Effector memory CD4-positive, alpha-beta T cell (primary cell): ENCODE results near the gene HTR4.

ENCODE experiments used
- DNase-seq, 3 donors: peaks; one replicate each; pipeline ENCODE4 v3.0.0-alpha.2; 2020
- H3K27ac ChIP-seq: 2 replicates; pipeline ENCODE4 v1.7.0; 2013; ENCODE audit warnings: mild to moderate bottlenecking, low read length, moderate library complexity; ENCODE audit not compliant: insufficient read depth, poor library complexity, severe bottlenecking
- H3K27me3 ChIP-seq: replicated peaks from 2 replicates; pipeline ENCODE4 v1.7.0; 2013; ENCODE audit warnings: mild to moderate bottlenecking, low read length; ENCODE audit not compliant: insufficient read depth, control insufficient read depth, poor library complexity, severe bottlenecking
- H3K36me3 ChIP-seq: 2 replicates; pipeline ENCODE4 v1.7.0; 2013; ENCODE audit warnings: mild to moderate bottlenecking, low read length, moderate library complexity; ENCODE audit not compliant: control insufficient read depth, insufficient read depth
- H3K4me1 ChIP-seq: 2 replicates; pipeline ENCODE4 v1.7.0; 2013; ENCODE audit warnings: low read length, mild to moderate bottlenecking; ENCODE audit not compliant: control insufficient read depth, insufficient read depth, poor library complexity, severe bottlenecking
- H3K4me3 ChIP-seq: 2 replicates; pipeline ENCODE4 v1.7.0; 2013; ENCODE audit warnings: low read length, low read depth, mild to moderate bottlenecking; ENCODE audit not compliant: insufficient read depth, poor library complexity, severe bottlenecking
- H3K9me3 ChIP-seq: 2 replicates; pipeline ENCODE4 v1.7.0; 2013; ENCODE audit warnings: mild to moderate bottlenecking, low read length, moderate library complexity; ENCODE audit not compliant: control insufficient read depth

The HTR4 gene

DNA sequence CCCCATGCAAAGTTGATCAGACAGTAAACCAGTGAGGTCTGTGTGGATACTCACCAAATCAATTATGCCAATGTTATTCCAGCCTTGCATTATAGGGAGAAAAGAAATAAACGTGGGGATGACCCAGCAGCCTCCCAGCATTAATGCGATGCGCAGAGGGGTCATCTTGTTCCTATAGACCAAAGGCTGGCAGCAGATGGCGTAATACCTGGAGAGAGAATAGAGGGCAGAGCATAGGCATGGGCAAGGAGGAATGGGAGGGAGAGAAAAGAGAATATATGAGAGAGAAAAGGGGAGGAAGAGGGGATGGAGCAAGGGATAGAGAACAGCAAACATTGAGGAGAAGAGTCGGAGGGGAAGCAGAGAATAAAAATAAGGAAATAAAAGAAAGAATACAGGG lies 131.2 kb downstream of the HTR4 start:
- Histone ChIP-seq H3K4me3 (no peak overlapping the region), H3K36me3 (no peaks in the 10 kb centered on the region), H3K27ac (no peak overlapping the region), H3K27me3 (peaks cover 5% of the 10 kb centered on the region), H3K4me1 (no peaks in the 10 kb centered on the region), H3K9me3 (no peaks in the 10 kb centered on the region)
- no peak for DNase-seq

DNA sequence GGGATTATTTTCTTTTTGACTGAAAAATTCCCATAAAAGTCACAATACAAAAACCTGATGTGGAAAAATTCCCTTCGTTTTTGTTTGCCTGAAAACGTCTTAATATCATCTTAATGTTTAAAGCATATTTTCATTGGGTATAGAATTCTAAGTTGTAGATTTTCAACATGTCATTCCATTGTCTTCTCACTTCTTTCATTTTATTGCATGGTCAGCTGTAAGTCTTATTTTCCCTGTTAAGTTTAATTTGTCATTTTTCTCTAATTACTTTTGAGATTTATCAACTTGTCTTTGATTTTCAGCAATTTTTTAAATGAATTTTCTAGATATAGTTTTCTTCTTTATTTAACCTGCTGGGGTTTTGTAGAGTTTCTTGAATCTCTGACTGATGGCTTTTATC lies 138.9 kb downstream of the HTR4 start:
- Histone ChIP-seq H3K4me1 (no peaks in the 10 kb centered on the region), H3K9me3 (no peaks in the 10 kb centered on the region), H3K27ac (no peak overlapping the region), H3K36me3 (no peaks in the 10 kb centered on the region), H3K27me3 (peaks cover 5% of the 10 kb centered on the region), H3K4me3 (no peak overlapping the region)
- DNase-seq = no peak

DNA sequence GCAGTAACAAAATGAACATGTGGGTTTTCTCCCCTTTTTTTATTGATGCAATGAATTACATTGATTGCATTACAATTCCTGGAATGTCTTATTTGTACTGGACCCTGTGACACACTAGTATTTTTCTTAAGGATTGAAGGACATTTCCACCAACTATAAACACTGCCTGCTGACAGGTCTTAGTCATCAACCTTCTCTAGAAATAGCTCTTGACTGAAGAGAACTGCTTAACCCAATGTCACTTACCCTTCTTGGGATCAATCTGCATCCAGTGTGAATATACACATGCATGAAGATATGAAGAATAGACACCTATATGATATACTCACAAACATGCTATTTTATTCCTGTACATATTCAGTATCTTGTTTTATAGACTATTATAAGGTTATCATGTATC lies 140.0 kb downstream of the HTR4 start:
- Histone ChIP-seq H3K4me1 (no peaks in the 10 kb centered on the region), H3K9me3 (no peaks in the 10 kb centered on the region), H3K27me3 (no peaks in the 10 kb centered on the region), H3K27ac (no peak overlapping the region), H3K36me3 (no peaks in the 10 kb centered on the region), H3K4me3 (no peak overlapping the region)
- DNase-seq = no peak

DNA sequence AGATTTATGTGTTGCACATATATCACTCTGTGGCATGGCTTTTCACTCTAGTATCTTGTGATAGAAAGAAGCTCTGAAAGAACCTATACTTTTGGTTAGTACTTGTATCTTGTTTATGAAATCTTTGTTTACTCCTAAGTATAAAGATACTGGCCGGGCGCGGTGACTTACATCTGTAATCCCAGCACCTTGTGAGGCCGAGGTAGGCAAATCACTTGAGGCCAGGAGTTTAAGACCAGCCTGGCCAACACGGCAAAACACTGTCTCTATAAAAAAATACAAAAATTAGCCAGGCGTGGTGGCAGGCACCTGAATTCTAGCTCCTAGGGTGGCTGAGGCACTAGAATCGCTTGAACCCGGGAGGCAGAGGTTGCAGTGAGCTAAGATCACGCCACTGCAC lies 141.8 kb downstream of the HTR4 start:
- Histone ChIP-seq H3K9me3 (no peaks in the 10 kb centered on the region), H3K4me1 (no peaks in the 10 kb centered on the region), H3K4me3 (no peak overlapping the region), H3K27me3 (no peaks in the 10 kb centered on the region), H3K36me3 (no peaks in the 10 kb centered on the region), H3K27ac (no peak overlapping the region)
- DNase-seq = no peak

DNA sequence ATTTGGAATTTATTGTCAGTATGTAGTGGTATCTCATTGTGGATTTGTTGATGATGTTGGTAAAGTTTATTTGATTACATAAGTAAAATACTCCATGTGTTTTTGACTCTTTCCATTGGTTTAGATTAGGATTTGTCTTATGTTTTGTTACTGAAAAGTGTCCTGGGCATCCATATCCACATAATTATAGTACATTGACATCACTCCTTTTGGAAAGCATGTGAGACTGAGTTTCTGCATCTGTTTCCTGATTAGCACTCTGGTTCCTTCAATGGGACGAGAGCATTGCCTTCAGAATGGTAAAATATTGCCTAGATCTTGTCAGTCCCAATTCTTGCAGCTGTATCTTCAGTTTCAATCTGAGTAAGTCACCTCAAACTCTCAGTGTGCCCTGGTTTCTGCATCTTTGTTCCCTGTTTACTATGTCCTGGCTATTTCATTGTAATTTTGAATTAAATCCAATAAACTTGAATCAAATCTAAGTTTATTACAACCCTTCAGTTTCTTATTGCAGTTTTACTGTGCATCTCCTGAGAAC lies 142.4 kb downstream of the HTR4 start:
- DNase-seq = no peak
- H3K4me3 ChIP-seq = no peak overlapping the region
- H3K9me3 ChIP-seq = no peaks in the 10 kb centered on the region
- H3K27me3 ChIP-seq = no peaks in the 10 kb centered on the region
- no peak overlapping the region for H3K27ac ChIP-seq
- no peaks in the 10 kb centered on the region for H3K36me3 ChIP-seq
- no peaks in the 10 kb centered on the region for H3K4me1 ChIP-seq

DNA sequence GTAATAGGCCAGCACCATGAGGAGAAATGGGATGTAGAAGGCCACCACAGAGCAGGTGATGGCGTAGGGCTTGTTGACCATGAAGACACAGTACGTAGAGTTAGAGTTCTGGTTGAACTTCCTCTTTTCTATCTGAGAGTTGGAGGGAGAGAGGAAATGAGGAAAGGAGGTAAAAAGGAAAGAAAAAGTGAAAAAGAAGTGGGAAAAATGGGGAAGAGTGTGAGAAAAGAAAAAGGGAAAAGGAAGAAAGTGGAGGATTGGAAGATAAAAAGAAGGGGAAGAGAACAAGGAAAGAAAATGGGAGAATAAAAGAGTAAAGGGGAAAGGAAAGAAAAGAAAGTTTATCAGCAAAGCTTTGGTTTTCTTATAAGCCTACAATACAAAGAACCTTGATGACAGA lies 144.4 kb downstream of the HTR4 start:
- no peaks in the 10 kb centered on the region for H3K4me1 ChIP-seq
- no peak overlapping the region for H3K4me3 ChIP-seq
- no peaks in the 10 kb centered on the region for H3K36me3 ChIP-seq
- no peak overlapping the region for H3K27ac ChIP-seq
- H3K27me3 ChIP-seq = no peaks in the 10 kb centered on the region
- no peaks in the 10 kb centered on the region for H3K9me3 ChIP-seq
- no peak for DNase-seq

DNA sequence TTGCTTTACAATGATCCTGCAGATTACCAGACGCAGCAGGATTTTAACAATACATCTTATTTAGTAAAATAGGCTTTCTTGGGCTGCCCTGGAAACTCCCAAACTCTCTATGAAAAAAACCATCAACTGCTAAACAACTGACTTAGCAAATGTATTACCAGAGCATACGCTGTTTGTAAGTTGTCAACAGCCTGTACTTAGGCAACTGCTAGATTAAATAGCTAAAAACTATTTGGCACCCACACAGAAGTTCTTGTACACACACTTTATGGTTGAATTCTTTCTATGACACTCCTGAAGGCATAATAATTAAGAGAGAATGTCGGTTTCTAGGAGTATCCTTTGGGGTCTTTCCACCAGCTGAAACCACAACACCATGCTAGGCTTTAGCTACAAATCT lies 146.7 kb downstream of the HTR4 start:
- Histone ChIP-seq H3K27me3 (no peaks in the 10 kb centered on the region), H3K9me3 (no peaks in the 10 kb centered on the region), H3K27ac (no peak overlapping the region), H3K36me3 (no peaks in the 10 kb centered on the region), H3K4me3 (no peak overlapping the region), H3K4me1 (no peaks in the 10 kb centered on the region)
- no peak for DNase-seq

DNA sequence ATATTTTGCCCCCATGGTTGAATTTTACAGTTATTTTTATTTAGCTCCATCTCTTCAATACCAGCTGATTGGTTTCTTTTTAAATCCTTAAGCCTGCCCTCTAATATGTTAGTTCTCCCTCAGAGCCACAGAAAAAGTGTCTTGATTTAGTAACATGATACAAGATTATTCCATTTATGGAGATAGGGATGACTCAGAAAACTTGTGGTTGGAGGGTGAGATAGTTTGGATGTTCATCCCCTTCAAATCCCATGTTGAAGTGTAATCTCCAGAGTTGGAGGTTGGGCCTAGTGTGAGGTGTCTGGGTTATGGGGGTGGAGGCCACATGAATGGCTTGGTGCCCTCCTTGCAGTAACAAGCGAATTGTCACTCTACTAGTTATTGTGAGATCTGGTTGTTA lies 154.9 kb downstream of the HTR4 start:
- Histone ChIP-seq H3K27me3 (peaks cover 7% of the 10 kb centered on the region), H3K9me3 (no peaks in the 10 kb centered on the region), H3K4me1 (no peaks in the 10 kb centered on the region), H3K4me3 (no peak overlapping the region), H3K36me3 (no peaks in the 10 kb centered on the region), H3K27ac (no peak overlapping the region)
- DNase-seq = no peak

DNA sequence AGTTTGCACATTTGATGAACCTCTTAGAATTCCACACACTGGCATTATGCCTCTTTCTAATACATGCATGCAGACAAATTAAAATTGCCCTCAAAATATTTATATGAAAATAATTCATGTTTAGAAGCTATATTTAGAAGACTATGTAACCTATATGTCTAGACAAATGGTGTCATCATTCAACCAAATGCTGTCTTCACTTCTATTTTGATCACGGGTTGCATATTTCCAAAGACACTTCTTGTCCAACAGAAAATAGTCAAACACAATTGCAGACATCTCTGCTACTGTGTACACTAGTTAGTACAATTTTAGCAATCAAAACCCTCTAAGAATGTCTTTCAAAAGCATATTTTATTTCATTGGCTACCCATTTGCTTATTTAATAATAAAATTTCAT lies 156.6 kb downstream of the HTR4 start:
- H3K36me3 ChIP-seq = no peaks in the 10 kb centered on the region
- H3K4me1 ChIP-seq = no peaks in the 10 kb centered on the region
- H3K27me3 ChIP-seq = peaks cover 7% of the 10 kb centered on the region
- no peak overlapping the region for H3K4me3 ChIP-seq
- DNase-seq = no peak
- no peaks in the 10 kb centered on the region for H3K9me3 ChIP-seq
- no peak overlapping the region for H3K27ac ChIP-seq

DNA sequence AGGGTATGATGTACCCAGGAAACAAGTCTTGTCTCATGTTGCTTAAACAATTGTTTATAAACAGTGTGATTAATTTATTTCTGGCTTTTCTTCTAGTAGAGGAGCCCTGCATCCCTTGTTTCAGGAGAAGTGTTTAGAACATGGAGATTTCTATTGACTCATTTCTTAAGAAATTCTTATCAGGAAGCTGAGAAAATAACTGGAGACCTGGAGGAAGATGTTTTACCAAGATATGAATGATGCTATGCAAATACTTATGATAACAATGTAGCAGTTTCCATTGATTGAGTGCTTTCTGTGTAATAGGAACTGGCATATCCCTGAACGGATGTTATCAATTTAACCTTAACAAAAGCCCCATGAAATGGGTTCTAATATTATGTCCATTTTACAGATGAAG lies 162.0 kb downstream of the HTR4 start:
- H3K27me3 ChIP-seq = peaks cover 4% of the 10 kb centered on the region
- H3K27ac ChIP-seq = no peak overlapping the region
- H3K4me1 ChIP-seq = no peaks in the 10 kb centered on the region
- H3K36me3 ChIP-seq = no peaks in the 10 kb centered on the region
- H3K4me3 ChIP-seq = no peak overlapping the region
- DNase-seq = no peak
- no peaks in the 10 kb centered on the region for H3K9me3 ChIP-seq

DNA sequence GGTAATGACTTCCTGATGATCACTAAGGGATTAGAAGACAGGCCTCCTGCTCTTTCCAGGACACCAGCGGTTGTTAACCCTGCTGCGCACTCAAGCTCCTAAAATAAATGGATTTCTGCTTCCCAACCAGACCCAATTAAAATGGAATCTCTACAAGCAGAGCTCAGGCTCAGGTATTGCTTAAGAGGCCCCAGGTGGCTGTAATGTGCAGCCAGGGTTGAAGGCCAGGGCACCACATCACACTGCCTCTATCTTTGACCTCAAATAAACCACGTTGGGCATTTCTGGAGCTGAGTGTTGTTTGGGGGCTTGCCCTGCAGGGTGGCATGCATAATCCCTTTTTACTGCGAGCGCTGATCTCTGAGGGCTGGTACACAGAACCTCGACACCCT lies 162.5 kb downstream of the HTR4 start:
- Histone ChIP-seq H3K27ac (no peak overlapping the region), H3K4me3 (no peak overlapping the region), H3K27me3 (peaks cover 4% of the 10 kb centered on the region), H3K4me1 (no peaks in the 10 kb centered on the region), H3K36me3 (no peaks in the 10 kb centered on the region), H3K9me3 (no peaks in the 10 kb centered on the region)
- DNase-seq = no peak
